Middle frontal gyrus (tissue), 1 donor: ENCODE data around the gene ACVRL1.

ENCODE experiments used
- DNase-seq: peaks from one replicate; pipeline ENCODE4 v3.0.0-alpha.2; 2015; ENCODE audit warnings: low spot score; ENCODE audit errors: extremely low spot score

Gene ACVRL1

GRCh38 chr12:51915951-51916350 lies 8.6 kb downstream of the ACVRL1 start:
- DNase-seq, result no peak

- no peak for DNase-seq
Observed at GRCh38 chr12:51917041-51917590, 9.8 kb downstream of the ACVRL1 start.

GRCh38 chr12:51917746-51918453 lies 10.6 kb downstream of the ACVRL1 start:
- DNase-seq, result no peak

- DNase-seq, result no peak
Observed at GRCh38 chr12:51920046-51920445, 12.7 kb downstream of the ACVRL1 start.

DNA sequence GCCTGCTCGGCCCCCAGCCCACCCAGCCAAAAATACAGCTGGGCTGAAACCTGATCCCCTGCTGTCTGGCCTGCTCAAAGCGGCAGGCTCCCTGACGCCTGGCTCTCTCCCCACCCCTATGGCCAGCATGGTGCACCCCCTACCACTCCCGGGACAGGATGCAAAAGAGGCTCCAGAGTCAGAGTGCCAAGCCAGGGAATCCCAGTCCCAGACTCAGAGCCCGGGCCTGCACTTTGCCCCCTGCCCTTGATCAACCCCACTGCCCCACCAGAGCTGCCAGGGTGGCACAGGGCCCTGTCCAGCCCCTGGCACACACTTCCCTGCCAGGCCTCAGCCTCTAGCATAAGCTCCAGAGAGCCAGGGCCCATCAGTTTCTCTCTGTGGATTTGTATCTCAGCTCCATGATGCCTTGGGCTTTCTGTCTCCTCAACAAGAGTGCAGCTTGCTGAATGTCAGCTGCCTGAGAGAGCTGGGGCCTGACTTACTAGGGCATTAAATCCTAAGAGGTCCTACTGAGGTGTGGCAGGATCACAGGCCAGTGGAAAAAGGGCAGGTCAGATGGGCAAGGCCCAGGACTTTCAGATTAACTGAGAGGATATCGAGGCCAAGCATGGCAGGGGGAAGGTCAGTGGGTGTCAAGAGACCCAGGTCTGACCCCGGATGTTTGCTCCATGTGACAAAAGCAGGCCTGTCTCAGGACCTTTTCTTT lies 13.9 kb downstream of the ACVRL1 start:
- DNase-seq, result no peak

GRCh38 chr12:51922146-51922545 lies 14.8 kb downstream of the ACVRL1 start:
- no peak for DNase-seq

GRCh38 chr12:51922762-51923505 lies 15.6 kb downstream of the ACVRL1 start:
- DNase-seq, result no peak

DNA sequence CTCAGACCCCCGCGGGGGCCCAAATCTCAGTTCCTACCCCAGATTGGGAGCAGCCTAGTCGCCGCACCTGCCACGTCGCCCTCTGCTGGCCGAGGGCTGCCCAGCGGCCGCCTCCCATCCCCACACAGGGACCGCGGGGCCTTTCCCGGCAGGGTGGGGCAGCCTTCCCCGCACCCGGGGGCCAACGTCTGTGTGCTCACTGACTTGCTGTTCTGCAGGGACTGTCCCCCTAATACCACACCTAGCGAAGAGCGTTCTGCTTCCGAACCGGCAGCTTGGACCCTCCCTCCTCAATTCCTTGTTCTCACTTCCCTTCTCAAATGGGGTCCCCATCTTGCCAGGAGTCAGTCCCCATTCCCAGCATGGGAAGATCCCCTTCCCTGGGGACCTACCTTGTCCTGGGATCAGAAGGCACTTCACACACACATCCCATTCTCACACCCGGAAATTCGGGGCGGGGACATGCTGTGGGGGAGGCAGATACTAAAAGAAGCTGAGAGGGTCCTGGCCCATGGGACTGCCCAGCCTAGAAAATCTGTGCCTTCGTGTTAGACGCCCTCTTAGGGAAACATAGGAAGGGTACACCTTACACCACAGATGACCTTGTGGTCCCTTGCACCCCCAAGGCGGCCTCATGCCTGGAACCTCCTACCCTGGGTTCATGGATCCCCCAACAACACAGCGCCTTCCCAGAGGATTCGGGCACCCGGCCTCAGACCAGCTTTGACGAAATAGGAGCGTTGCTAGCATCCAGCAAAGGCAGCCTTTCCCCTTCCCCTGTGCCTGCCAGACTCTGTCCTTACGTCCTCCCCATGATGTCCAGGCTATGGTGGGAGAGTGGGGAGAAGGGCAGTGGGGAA lies 16.4 kb downstream of the ACVRL1 start:
- DNase-seq, result no peak

GRCh38 chr12:51924551-51925319 lies 17.4 kb downstream of the ACVRL1 start:
- DNase-seq, result no peak

DNA sequence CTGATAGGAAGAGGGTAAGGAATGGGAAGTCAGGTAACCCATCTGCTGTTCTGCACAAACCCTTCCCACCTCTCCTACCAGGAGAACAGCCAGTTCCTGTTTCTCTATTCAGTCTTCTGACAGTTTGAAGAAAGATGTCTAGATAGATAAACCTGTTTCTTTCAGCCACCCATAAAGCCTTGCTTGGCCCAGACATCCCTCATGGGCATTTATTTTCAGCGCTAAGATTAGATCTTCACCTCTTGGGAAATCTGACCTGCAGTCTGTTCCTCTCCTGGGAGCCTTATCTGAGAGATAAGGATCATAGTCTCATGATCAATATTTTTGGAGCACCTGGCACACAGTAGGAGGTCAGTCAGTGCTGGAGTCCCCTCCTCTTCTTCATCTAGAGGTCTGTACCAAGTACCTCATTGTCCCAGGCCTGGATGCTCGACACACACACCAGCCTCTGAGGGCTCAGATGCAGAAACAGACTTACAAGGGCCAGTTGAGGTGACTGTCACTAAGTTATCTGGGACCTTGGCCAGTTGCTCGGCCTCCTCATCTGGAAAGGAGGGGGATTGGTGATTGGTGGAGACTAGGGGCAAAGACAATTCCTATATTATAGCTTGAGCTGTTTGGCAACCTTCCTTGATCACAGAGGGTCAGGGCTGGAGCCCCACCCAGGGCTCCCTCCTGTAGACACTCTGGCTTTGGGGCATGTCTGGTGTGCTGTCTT lies 18.2 kb downstream of the ACVRL1 start:
- no peak for DNase-seq

DNA sequence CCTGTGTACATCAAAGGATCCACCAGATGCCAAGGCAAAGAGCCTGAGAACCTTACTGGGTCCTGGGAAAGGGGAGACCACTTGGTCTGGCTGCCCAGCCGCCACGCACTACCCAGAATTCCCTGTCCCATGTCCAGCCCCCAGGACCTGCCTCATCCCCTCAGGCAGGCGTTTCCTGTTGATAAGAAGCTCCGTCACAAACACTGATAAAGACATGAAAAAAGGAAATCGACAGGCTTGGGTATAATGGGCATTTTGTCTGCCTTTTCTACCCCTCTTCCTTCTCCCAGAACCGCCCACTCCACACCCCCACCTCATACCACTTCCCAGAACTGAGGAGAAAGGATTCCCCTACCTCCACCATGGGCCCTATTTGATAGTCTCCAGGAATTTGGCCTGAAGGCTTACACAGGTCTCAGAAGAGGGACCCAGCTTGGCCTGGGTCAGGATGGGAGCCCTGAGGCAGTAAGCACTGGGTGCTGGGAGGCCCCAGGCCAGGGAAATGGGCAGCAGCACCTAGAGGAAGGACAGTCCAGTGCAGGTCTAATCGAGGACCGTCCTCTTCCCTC lies 18.8 kb downstream of the ACVRL1 start:
- DNase-seq, result no peak

DNA sequence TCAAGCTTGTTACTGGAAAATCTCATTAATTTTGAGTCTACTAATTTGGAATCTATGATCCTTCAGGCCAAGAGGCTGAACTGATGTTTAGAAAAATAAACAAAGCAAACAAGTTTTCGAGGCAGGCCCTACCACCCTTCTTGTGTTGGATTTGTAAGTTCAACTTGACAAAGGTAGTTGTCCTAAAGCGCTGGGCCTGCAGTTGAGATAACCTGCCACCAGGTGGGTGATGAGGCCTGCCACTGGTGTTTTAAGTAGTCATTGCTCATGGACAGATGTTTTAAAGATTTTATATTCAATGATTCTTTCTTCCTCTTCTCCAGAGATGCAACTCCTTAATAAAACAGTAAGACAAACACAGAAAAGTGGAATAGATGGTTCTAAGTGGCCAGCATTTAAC lies 19.4 kb downstream of the ACVRL1 start:
- DNase-seq, result no peak

DNA sequence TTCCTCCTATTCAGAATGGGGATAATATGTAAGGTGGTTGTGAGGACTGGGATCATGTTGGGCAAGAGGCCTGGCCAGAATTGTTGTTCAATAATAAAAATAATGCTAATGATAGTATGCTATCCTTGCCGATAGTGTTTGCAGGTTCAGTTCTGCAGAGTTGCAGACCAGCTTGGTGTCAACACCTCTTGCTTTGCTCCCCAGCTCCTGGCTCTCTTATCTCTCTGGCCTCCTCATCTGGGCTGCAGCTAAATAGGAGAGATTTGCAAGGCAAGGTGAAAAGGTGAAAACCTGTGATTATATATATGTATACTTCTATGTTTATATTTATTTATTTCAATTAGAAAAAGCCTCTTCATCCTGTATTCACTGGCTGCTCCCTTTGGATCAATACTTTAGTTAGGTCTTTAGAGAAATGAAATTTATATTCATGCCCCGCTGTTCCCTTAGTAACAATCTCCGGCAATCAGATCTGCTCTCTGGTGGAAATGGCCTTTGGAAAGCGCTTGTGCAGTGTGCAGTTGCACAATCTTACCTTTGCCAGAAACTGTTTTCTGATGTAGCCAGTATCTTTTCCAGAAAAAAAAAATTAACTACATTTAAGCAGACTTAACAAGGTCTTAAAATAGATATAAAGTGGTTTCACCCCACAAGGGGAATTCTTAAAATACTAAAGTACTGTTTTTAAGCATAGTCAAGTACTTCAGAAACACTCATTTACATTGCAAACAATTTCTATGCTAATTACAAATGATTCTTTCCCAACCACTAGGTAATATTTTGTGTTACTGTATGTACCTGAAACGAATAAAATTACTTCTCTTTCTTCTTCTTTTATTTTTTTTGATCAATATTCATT lies 25.1 kb downstream of the ACVRL1 start:
- DNase-seq, result no peak

GRCh38 chr12:51934080-51934479 lies 26.8 kb downstream of the ACVRL1 start:
- DNase-seq, result no peak

GRCh38 chr12:51937926-51938325 lies 30.6 kb downstream of the ACVRL1 start:
- no peak for DNase-seq

DNA sequence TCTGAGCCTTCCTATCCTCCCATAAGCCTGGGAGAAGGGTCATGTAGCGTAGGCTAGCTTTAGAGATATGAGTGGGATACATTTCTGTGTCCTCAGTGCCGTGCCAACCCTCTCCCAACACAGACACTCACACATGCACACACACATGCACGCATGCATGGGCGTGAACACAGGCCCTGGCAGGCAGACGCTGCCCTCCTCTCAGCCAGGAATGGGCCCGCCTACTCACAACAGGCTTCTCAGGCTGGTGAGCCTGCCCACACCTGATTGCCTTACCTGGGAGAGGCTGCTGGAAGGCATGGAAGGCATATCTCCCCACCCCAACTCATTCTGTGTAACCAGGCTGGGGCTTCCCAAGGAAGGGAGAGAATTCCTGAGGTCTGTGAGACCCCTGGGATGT lies 31.4 kb downstream of the ACVRL1 start:
- no peak for DNase-seq

GRCh38 chr12:51941011-51941581 lies 33.8 kb downstream of the ACVRL1 start:
- no peak for DNase-seq

DNA sequence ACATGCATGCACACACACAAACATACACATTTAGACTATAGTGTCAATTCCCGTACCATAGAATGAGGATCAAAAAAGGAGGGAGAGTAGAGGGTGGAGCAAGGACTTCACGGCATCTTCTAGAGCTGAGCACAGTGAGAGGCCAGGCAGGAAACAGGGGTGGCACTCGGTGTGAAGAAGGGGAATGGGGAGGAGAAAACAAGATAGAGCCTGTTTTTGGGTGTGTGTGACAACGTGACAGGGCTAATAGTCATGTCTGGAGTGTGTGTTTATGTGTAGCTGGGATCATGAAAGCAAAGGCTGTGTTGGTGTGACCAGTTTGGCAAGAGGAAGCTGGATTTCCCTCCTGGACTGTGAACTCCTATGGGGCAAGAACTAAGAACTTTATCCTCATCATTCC lies 34.3 kb downstream of the ACVRL1 start:
- DNase-seq, result no peak
